HFF-Myc (cell line): ENCODE measurements around the gene XPR1.

Source experiments
- DNase-seq: peaks from one replicate; pipeline ENCODE4 v3.0.0-alpha.2; 2011; ENCODE audit warnings: low read depth; ENCODE audit errors: extremely low read depth
- H3K4me3 ChIP-seq: replicated peaks from 2 replicates; pipeline ENCODE4 v1.5.1; 2011; ENCODE audit warnings: low read depth, mild to moderate bottlenecking, control low read depth, low read length
- CTCF ChIP-seq: IDR thresholded peaks from 2 replicates; pipeline ENCODE4 v1.5.1; 2012; ENCODE audit warnings: mild to moderate bottlenecking, low read depth, low read length, control low read depth; ENCODE audit errors: missing control alignments

Gene XPR1

GRCh38 chr1:180622658-180623508, 8.9 kb upstream of the XPR1 start:
- no peak overlapping the region for H3K4me3 ChIP-seq
- DNase-seq, result no peak
- no peak for TF ChIP-seq CTCF

GRCh38 chr1:180623579-180624347, 8.1 kb upstream of the XPR1 start:
- peak; percentile 37 for TF ChIP-seq CTCF
- H3K4me3 ChIP-seq, result no peak overlapping the region
- no peak for DNase-seq

GRCh38 chr1:180626711-180627110, 5.1 kb upstream of the XPR1 start:
- no peak for TF ChIP-seq CTCF
- H3K4me3 ChIP-seq, result no peak overlapping the region
- DNase-seq, result no peak

GRCh38 chr1:180627411-180627810, 4.4 kb upstream of the XPR1 start:
- H3K4me3 ChIP-seq, result no peak overlapping the region
- TF ChIP-seq CTCF, result no peak
- DNase-seq, result no peak

- no peak for DNase-seq
- TF ChIP-seq CTCF, result no peak
- H3K4me3 ChIP-seq, result no peak overlapping the region
Measured at GRCh38 chr1:180628646-180629045, 3.2 kb upstream of the XPR1 start.

- DNase-seq, result no peak
- no peak for TF ChIP-seq CTCF
- H3K4me3 ChIP-seq, result no peak overlapping the region
Measured at GRCh38 chr1:180630408-180631193, 1.2 kb upstream of the XPR1 start.
